Naive thymus-derived CD4-positive, alpha-beta T cell (primary cell): Measurements from ENCODE around the gene LPCAT1. TPM values are rescaled to one million over a fixed set of nuclear protein-coding genes. Genes with fewer than 3 reads are reported as not detected.
"Not testable (repeated sequence)": the region's sequence is repeated elsewhere in the genome, so short reads cannot be mapped to it uniquely, and the experiment has no call there.

Experiments used
- ATAC-seq: fragments of 150-1000 bp; cut with Tn5 transposase; 2 replicates; pipeline ENCODE4 v1.10.0; 2021; ENCODE audit warnings: mild to moderate bottlenecking, moderate library complexity
- CTCF ChIA-PET: fragments of 350-600 bp; sonication (Branson Sonifier 250); formaldehyde crosslinking; loops from one replicate; lab custom pipeline; 2021; ENCODE audit warnings: antibody characterized with exemption; lab: Charles Lee
- POLR2A ChIA-PET: fragments of 350-600 bp; sonication (Branson Sonifier 250); formaldehyde crosslinking; loops from one replicate; lab custom pipeline; 2021; ENCODE audit warnings: antibody characterized with exemption, inconsistent platforms; lab: Charles Lee
- DNase-seq, 9 donors: peaks; one replicate each; pipeline versions ENCODE4 v3.0.0 to v3.0.0-alpha.2; 2020 to 2022; ENCODE audit warnings: mixed read lengths in 1 of 9
- H3K27ac ChIP-seq: one replicate; pipeline ENCODE4 v1.7.0; 2013; ENCODE audit warnings: mild to moderate bottlenecking, low read depth, low read length, moderate library complexity
- H3K27me3 ChIP-seq, 2 donors: one replicate each; pipeline ENCODE4 v1.7.0; 2013; ENCODE audit warnings: low read length in 2 of 2, mild to moderate bottlenecking in 2 of 2, moderate library complexity in 2 of 2; ENCODE audit not compliant: control insufficient read depth in 2 of 2, insufficient read depth in 2 of 2
- H3K36me3 ChIP-seq, 3 experiments: 1 replicate in 2 of 3; 2 replicates in 1 of 3; pipeline ENCODE4 v1.7.0; 2013; ENCODE audit warnings: low read length in 3 of 3, mild to moderate bottlenecking in 3 of 3, moderate library complexity in 1 of 3; ENCODE audit not compliant: insufficient read depth in 3 of 3, control insufficient read depth in 2 of 3
- H3K4me1 ChIP-seq, 2 donors: one replicate each; pipeline ENCODE4 v1.7.0; 2013; ENCODE audit warnings: low read length in 2 of 2, mild to moderate bottlenecking in 2 of 2, moderate library complexity in 1 of 2; ENCODE audit not compliant: control insufficient read depth in 2 of 2, insufficient read depth in 2 of 2
- H3K4me3 ChIP-seq: 2 replicates; pipeline ENCODE4 v1.7.0; 2013; ENCODE audit warnings: mild to moderate bottlenecking, low read length
- H3K9me3 ChIP-seq, 3 experiments: 1 replicate in 2 of 3; 2 replicates in 1 of 3; pipeline ENCODE4 v1.7.0; 2013; ENCODE audit warnings: low read length in 3 of 3; ENCODE audit not compliant: control insufficient read depth in 2 of 3
- H3K27ac Mint-ChIP-seq, 9 donors: one replicate each; pipeline ENCODE4 v1.8.0; 2020 to 2022; ENCODE audit warnings: mixed read lengths in 9 of 9, mild to moderate bottlenecking in 8 of 9, moderate library complexity in 5 of 9, inconsistent platforms in 2 of 9
- H3K27me3 Mint-ChIP-seq, 5 donors: one replicate each; pipeline ENCODE4 v1.8.0; 2021 to 2022; ENCODE audit warnings: mixed read lengths in 5 of 5, mild to moderate bottlenecking in 1 of 5
- H3K36me3 Mint-ChIP-seq, 5 donors: one replicate each; pipeline ENCODE4 v1.8.0; 2020 to 2022; ENCODE audit warnings: mixed read lengths in 5 of 5, mild to moderate bottlenecking in 3 of 5, inconsistent platforms in 1 of 5
- H3K4me1 Mint-ChIP-seq, 7 donors: one replicate each; pipeline ENCODE4 v1.8.0; 2020 to 2022; ENCODE audit warnings: mixed read lengths in 7 of 7, mild to moderate bottlenecking in 3 of 7, inconsistent platforms in 1 of 7
- H3K4me3 Mint-ChIP-seq, 10 donors: one replicate each; pipeline ENCODE4 v1.8.0; 2020 to 2022; ENCODE audit warnings: mild to moderate bottlenecking in 10 of 10, mixed read lengths in 10 of 10, moderate library complexity in 6 of 10, inconsistent platforms in 2 of 10
- H3K9me3 Mint-ChIP-seq, 11 donors: one replicate each; pipeline ENCODE4 v1.8.0; 2020 to 2022; ENCODE audit warnings: mixed read lengths in 11 of 11, mild to moderate bottlenecking in 4 of 11, inconsistent platforms in 1 of 11, moderate library complexity in 1 of 11
- intact Hi-C, 2 donors: fragments of 100-400 bp; cut with micrococcal nuclease; formaldehyde crosslinking; loops; one replicate each; pipeline ENCODE4 v1.15.1; 2023
- polyA plus RNA-seq, 2 donors: library from polyadenylated mRNA; unstranded; fragments of 300-500 nt; fragmentation: Illumina TruSeq; gene quantifications; one replicate each; pipeline ENCODE4 v1.2.3, GENCODE V29; 2021
- total RNA-seq, 6 experiments: library from RNA in 5 of 6; stranded (reverse) in 5 of 6; gene quantifications; 1 replicate in 5 of 6; 2 replicates in 1 of 6; pipeline ENCODE4 v1.2.3 and lab custom pipeline; 2021 to 2026

LPCAT1 gene
- total and polyA plus RNA-seq, 7 experiments from 2014 or later = 9.9 to 89.4 (median 40.9) TPM

- no peak overlapping the region for H3K4me3 ChIP-seq
- peaks cover 6 to 27% of the 10 kb centered on the region in 2 donors for H3K4me1 ChIP-seq
- H3K27ac Mint-ChIP-seq = no peak overlapping the region
- peaks cover 0 to 25% (median 3%) of the 10 kb centered on the region in 5 donors for H3K36me3 Mint-ChIP-seq
- DNase-seq (no peak), ATAC-seq (no peak)
- peak overlapping the region in 1 of 10 donors; percentile 25 for H3K4me3 Mint-ChIP-seq
- no peaks in the 10 kb centered on the region for H3K9me3 Mint-ChIP-seq
- H3K4me1 Mint-ChIP-seq = peaks cover 11 to 35% (median 32%) of the 10 kb centered on the region in 7 donors
- no peaks in the 10 kb centered on the region for H3K27me3 Mint-ChIP-seq
- no peak overlapping the region for H3K27ac ChIP-seq
- CTCF ChIA-PET = interaction anchor here (0.8 kb wide), 1 partner anchor 28 kb away, joined by 3 read pairs; no protein-coding TSS in a partner anchor
- intact Hi-C loops = no loop called here
- no peaks in the 10 kb centered on the region for H3K27me3 ChIP-seq
- peaks cover 0 to 41% (median 0%) of the 10 kb centered on the region in 3 experiments for H3K36me3 ChIP-seq
- POLR2A ChIA-PET = no interaction called here
- no peaks in the 10 kb centered on the region for H3K9me3 ChIP-seq
Measured at GRCh38 chr5:1507961-1508658, 15.7 kb downstream of the LPCAT1 start.

GRCh38 chr5:1507457-1507856 lies 16.3 kb downstream of the LPCAT1 start:
- H3K27ac Mint-ChIP-seq = no peak overlapping the region
- POLR2A ChIA-PET = no interaction called here
- peaks cover 6 to 32% of the 10 kb centered on the region in 2 donors for H3K4me1 ChIP-seq

GRCh38 chr5:1507014-1507375 lies 16.8 kb downstream of the LPCAT1 start:
- Histone ChIP-seq H3K27ac (no peak overlapping the region), H3K4me1 (peaks cover 6 to 32% of the 10 kb centered on the region in 2 donors), H3K27me3 (no peaks in the 10 kb centered on the region), H3K4me3 (no peak overlapping the region), H3K36me3 (peaks cover 0 to 30% (median 0%) of the 10 kb centered on the region in 3 experiments), H3K9me3 (no peaks in the 10 kb centered on the region)
- intact Hi-C loops = no loop called here
- DNase-seq (no peak), ATAC-seq (no peak)
- ChIA-PET CTCF (no interaction called here), POLR2A (no interaction called here)
- H3K27ac Mint-ChIP-seq = peak overlapping the region in 1 of 9 donors; percentile 78
- peaks cover 0 to 23% (median 3%) of the 10 kb centered on the region in 5 donors for H3K36me3 Mint-ChIP-seq
- no peaks in the 10 kb centered on the region for H3K27me3 Mint-ChIP-seq
- H3K4me3 Mint-ChIP-seq = no peak overlapping the region
- peaks cover 15 to 43% (median 37%) of the 10 kb centered on the region in 7 donors for H3K4me1 Mint-ChIP-seq
- H3K9me3 Mint-ChIP-seq = no peaks in the 10 kb centered on the region

More at GRCh38 chr5:1507457-1507856, 16.3 kb downstream of the LPCAT1 start:
- Histone ChIP-seq H3K9me3 (no peaks in the 10 kb centered on the region), H3K36me3 (peaks cover 0 to 35% (median 0%) of the 10 kb centered on the region in 3 experiments), H3K27me3 (no peaks in the 10 kb centered on the region), H3K4me3 (no peak overlapping the region), H3K27ac (no peak overlapping the region)
- H3K27me3 Mint-ChIP-seq = no peaks in the 10 kb centered on the region
- intact Hi-C loops = no loop called here
- no peaks in the 10 kb centered on the region for H3K9me3 Mint-ChIP-seq
- H3K4me3 Mint-ChIP-seq = peak overlapping the region in 1 of 10 donors; percentile 25
- peaks cover 0 to 23% (median 3%) of the 10 kb centered on the region in 5 donors for H3K36me3 Mint-ChIP-seq
- no peak for ATAC-seq
- DNase-seq = no peak
- CTCF ChIA-PET = interaction anchor here (0.8 kb wide), 1 partner anchor 29 kb away, joined by 3 read pairs; no protein-coding TSS in a partner anchor
- H3K4me1 Mint-ChIP-seq = peaks cover 15 to 39% (median 33%) of the 10 kb centered on the region in 7 donors

GRCh38 chr5:1506242-1507013 lies 17.3 kb downstream of the LPCAT1 start:
- H3K27me3 ChIP-seq = no peaks in the 10 kb centered on the region
- Mint-ChIP-seq H3K27me3 (no peaks in the 10 kb centered on the region), H3K9me3 (no peaks in the 10 kb centered on the region), H3K27ac (peak overlapping the region in 1 of 9 donors; percentile 78), H3K36me3 (peaks cover 0 to 22% (median 3%) of the 10 kb centered on the region in 5 donors), H3K4me3 (no peak overlapping the region), H3K4me1 (peaks cover 15 to 44% (median 37%) of the 10 kb centered on the region in 7 donors)
- intact Hi-C loops = no loop called here
- no peak overlapping the region for H3K27ac ChIP-seq
- peaks cover 6 to 36% of the 10 kb centered on the region in 2 donors for H3K4me1 ChIP-seq
- ChIA-PET POLR2A (no interaction called here), CTCF (no interaction called here)
- H3K9me3 ChIP-seq = no peaks in the 10 kb centered on the region
- no peak for DNase-seq
- no peak overlapping the region for H3K4me3 ChIP-seq
- H3K36me3 ChIP-seq = peaks cover 0 to 28% (median 0%) of the 10 kb centered on the region in 3 experiments
- ATAC-seq = no peak

GRCh38 chr5:1505506-1506241 lies 18.1 kb downstream of the LPCAT1 start:
- POLR2A ChIA-PET = no interaction called here
- Histone ChIP-seq H3K27ac (no peak overlapping the region), H3K4me1 (peaks cover 6 to 36% of the 10 kb centered on the region in 2 donors), H3K4me3 (no peak overlapping the region), H3K27me3 (no peaks in the 10 kb centered on the region), H3K9me3 (no peaks in the 10 kb centered on the region), H3K36me3 (peaks cover 0 to 29% (median 0%) of the 10 kb centered on the region in 3 experiments)
- Mint-ChIP-seq H3K9me3 (no peaks in the 10 kb centered on the region), H3K27ac (peak overlapping the region in 1 of 9 donors; percentile 18), H3K36me3 (peaks cover 0 to 20% (median 3%) of the 10 kb centered on the region in 5 donors), H3K4me3 (peak overlapping the region in 1 of 10 donors; percentile 27), H3K4me1 (peaks cover 15 to 44% (median 40%) of the 10 kb centered on the region in 7 donors), H3K27me3 (no peaks in the 10 kb centered on the region)
- CTCF ChIA-PET = no interaction called here
- intact Hi-C loops = no loop called here
- ATAC-seq = no peak
- DNase-seq = no peak

- CTCF ChIA-PET, H3K27me3 ChIP-seq, intact Hi-C loops, H3K4me3 ChIP-seq, DNase-seq, H3K4me3 Mint-ChIP-seq, POLR2A ChIA-PET, H3K27me3 Mint-ChIP-seq, H3K27ac Mint-ChIP-seq, H3K27ac ChIP-seq, ATAC-seq, H3K9me3 ChIP-seq, H3K9me3 Mint-ChIP-seq: not testable (repeated sequence)
- H3K4me1 Mint-ChIP-seq = peaks cover 15 to 44% (median 40%) of the 10 kb centered on the region in 7 donors
- H3K36me3 Mint-ChIP-seq = peaks cover 0 to 19% (median 4%) of the 10 kb centered on the region in 5 donors
- peaks cover 0 to 24% (median 0%) of the 10 kb centered on the region in 3 experiments for H3K36me3 ChIP-seq
- peaks cover 6 to 33% of the 10 kb centered on the region in 2 donors for H3K4me1 ChIP-seq
Measured at GRCh38 chr5:1505089-1505488, 18.7 kb downstream of the LPCAT1 start.
